GM12892 (cell line): ENCODE results near the gene SP4.

ENCODE experiments used
- POLR2AphosphoS5 ChIP-seq: IDR thresholded peaks from 2 replicates; pipeline ENCODE4 v1.6.1; 2011; ENCODE audit warnings: low read depth, low read length, control low read depth
- TAF1 ChIP-seq: IDR thresholded peaks from 2 replicates; pipeline ENCODE4 v1.6.1; 2011; ENCODE audit warnings: low read depth, mild to moderate bottlenecking, control low read depth, low read length, borderline replicate concordance

GRCh38 chr7:21472029-21472428 lies 44.1 kb downstream of the SP4 start:
- no peak for TF ChIP-seq TAF1
- TF ChIP-seq POLR2AphosphoS5 = no peak
